ENCODE data around the gene OASL. TPM values are rescaled to one million over a fixed set of nuclear protein-coding genes. Genes with fewer than 3 reads are reported as not detected.

OASL gene
- total and polyA plus RNA-seq, 2 experiments from 2014 or later = 0.27 to 0.47 TPM

GRCh38 chr12:120993496-120993895 lies 45.5 kb downstream of the OASL start:
- 92% methylated on average over 11 of the region's 11 CpGs for WGBS (ENCODE audit: low lambda C conversion rate, missing lambda C conversion rate)
- Histone ChIP-seq H3K36me3 (replicated peaks; ENCODE audit: insufficient read depth, low read depth) (no peaks in the 10 kb centered on the region), H4K20me1 (ENCODE audit: insufficient read depth, poor library complexity, severe bottlenecking) (no peaks in the 10 kb centered on the region)

GRCh38 chr12:120992989-120993388 lies 46.1 kb downstream of the OASL start:
- Histone ChIP-seq H3K27me3 (no peaks in the 10 kb centered on the region), H3K4me2 (no peak overlapping the region), H3K79me2 (no peaks in the 10 kb centered on the region), H3K36me3 (replicated peaks; ENCODE audit: insufficient read depth, low read depth) (no peaks in the 10 kb centered on the region), H3K27ac (no peak overlapping the region), H3K9me3 (ENCODE audit: low read depth) (no peaks in the 10 kb centered on the region), H3K4me3 (no peak overlapping the region), H3K4me1 (ENCODE audit: insufficient read depth) (no peaks in the 10 kb centered on the region), H4K20me1 (ENCODE audit: insufficient read depth, poor library complexity, severe bottlenecking) (no peaks in the 10 kb centered on the region), H2AFZ (no peak overlapping the region), H3K9me2 (replicated peaks; ENCODE audit: insufficient read depth) (no peaks in the 10 kb centered on the region)
- DNase-seq (ENCODE audit: low spot score) = no peak
- no peak for TF ChIP-seq EZH2 (IDR thresholded peaks at IDR 0.05; ENCODE audit: borderline replicate concordance)
- no peak for TF ChIP-seq EZH2phosphoT487 (IDR thresholded peaks at IDR 0.05; ENCODE audit: low read depth, severe bottlenecking, unreplicated experiment)
- TF ChIP-seq, protein P1, sequence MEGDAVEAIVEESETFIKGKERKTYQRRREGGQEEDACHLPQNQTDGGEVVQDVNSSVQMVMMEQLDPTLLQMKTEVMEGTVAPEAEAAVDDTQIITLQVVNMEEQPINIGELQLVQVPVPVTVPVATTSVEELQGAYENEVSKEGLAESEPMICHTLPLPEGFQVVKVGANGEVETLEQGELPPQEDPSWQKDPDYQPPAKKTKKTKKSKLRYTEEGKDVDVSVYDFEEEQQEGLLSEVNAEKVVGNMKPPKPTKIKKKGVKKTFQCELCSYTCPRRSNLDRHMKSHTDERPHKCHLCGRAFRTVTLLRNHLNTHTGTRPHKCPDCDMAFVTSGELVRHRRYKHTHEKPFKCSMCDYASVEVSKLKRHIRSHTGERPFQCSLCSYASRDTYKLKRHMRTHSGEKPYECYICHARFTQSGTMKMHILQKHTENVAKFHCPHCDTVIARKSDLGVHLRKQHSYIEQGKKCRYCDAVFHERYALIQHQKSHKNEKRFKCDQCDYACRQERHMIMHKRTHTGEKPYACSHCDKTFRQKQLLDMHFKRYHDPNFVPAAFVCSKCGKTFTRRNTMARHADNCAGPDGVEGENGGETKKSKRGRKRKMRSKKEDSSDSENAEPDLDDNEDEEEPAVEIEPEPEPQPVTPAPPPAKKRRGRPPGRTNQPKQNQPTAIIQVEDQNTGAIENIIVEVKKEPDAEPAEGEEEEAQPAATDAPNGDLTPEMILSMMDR (IDR thresholded peaks at IDR 0.05; ENCODE audit: poor library complexity) = no peak
- 100% methylated on average over 1 of the region's 1 CpG for WGBS (ENCODE audit: low lambda C conversion rate, missing lambda C conversion rate)

More at GRCh38 chr12:120993496-120993895, 45.5 kb downstream of the OASL start:
- TF ChIP-seq EZH2phosphoT487 (IDR thresholded peaks at IDR 0.05; ENCODE audit: low read depth, severe bottlenecking, unreplicated experiment) = no peak
- no peak for TF ChIP-seq EZH2 (IDR thresholded peaks at IDR 0.05; ENCODE audit: borderline replicate concordance)
- TF ChIP-seq, protein P1 (IDR thresholded peaks at IDR 0.05; ENCODE audit: poor library complexity) = no peak
- Histone ChIP-seq H3K4me3 (no peak overlapping the region), H3K27me3 (no peaks in the 10 kb centered on the region), H3K4me1 (ENCODE audit: insufficient read depth) (no peaks in the 10 kb centered on the region), H3K79me2 (no peaks in the 10 kb centered on the region), H3K4me2 (no peak overlapping the region), H3K9me2 (replicated peaks; ENCODE audit: insufficient read depth) (no peaks in the 10 kb centered on the region), H3K27ac (no peak overlapping the region), H2AFZ (no peak overlapping the region), H3K9me3 (ENCODE audit: low read depth) (no peaks in the 10 kb centered on the region)
- DNase-seq (ENCODE audit: low spot score) = no peak

DNA sequence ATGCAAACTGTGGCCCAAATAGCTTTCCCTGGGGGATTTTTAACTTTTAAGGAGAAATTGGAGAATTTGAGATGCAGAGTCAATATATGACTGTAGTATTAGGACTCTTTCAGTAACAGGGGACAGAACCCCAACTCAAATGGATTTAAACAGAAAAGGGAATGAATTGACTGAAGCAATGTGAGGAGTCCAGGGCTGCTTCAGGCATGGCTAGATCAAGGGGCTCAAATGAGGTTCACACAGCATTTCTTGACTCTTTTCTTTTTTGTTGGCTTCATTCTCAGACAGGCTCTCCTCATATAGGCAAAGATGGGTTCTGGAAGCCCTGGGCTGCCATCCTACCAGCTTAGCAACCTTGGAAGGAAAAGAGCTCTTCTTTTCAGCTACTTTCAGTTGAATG lies 47.1 kb downstream of the OASL start:
- Histone ChIP-seq H3K27me3 (no peaks in the 10 kb centered on the region), H2AFZ (no peak overlapping the region), H3K4me1 (ENCODE audit: insufficient read depth) (no peaks in the 10 kb centered on the region), H3K4me3 (no peak overlapping the region), H3K36me3 (replicated peaks; ENCODE audit: insufficient read depth, low read depth) (no peaks in the 10 kb centered on the region), H3K9me2 (replicated peaks; ENCODE audit: insufficient read depth) (no peaks in the 10 kb centered on the region), H3K4me2 (no peak overlapping the region), H3K27ac (no peak overlapping the region), H4K20me1 (ENCODE audit: insufficient read depth, poor library complexity, severe bottlenecking) (no peaks in the 10 kb centered on the region), H3K79me2 (no peaks in the 10 kb centered on the region), H3K9me3 (ENCODE audit: low read depth) (no peaks in the 10 kb centered on the region)
- no peak for DNase-seq (ENCODE audit: low spot score)
- no peak for TF ChIP-seq EZH2 (IDR thresholded peaks at IDR 0.05; ENCODE audit: borderline replicate concordance)
- TF ChIP-seq EZH2phosphoT487 (IDR thresholded peaks at IDR 0.05; ENCODE audit: low read depth, severe bottlenecking, unreplicated experiment) = no peak
- TF ChIP-seq, protein P1 (IDR thresholded peaks at IDR 0.05; ENCODE audit: poor library complexity) = no peak
